Hypothalamus (tissue), 51 donors: ENCODE data around the gene CNEP1R1.

Experiments
- DNase-seq, 51 donors: peaks; one replicate each; lab custom pipeline; 2025; lab: John Stamatoyannopoulos, UW

Gene CNEP1R1

DNA sequence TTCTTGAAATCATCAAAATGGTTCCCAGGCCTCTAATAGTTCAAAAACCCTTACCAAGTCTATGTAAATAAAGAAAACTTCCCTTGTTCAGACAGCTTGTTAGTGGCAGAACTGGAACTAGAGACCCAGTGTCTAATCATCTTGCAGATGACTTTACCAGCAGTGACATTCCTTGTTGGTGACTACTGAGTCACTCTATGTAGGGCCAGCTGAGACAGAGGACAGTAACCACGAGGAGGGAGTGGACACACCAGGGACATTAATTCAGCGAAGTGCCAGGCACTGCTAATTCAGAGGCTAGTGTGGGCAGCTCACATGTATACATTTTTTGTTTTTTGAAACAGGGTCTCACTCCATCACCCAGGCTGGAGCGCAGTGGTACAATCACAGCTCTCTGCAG, 34.6 kb downstream of the CNEP1R1 start:
- DNase-seq, result no peak

DNA sequence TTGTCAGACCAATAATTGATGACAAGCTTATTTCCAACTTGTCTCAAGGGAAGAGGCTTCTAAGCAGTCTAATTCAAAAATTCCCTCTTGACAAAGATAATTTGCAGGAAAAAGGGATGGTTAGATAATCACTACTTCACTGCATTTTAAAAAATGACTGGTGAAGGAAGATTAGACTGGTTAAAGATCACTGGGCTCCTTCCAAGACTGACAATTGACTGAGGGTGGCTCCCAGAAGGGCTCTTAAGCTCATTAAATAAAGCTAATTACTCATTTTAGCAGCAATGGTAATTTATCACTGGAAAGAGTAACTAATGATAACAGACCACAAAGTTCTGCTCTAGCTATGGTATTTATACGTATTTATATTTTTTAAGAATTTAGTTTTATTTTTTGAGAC, 36.3 kb downstream of the CNEP1R1 start:
- no peak for DNase-seq

DNA sequence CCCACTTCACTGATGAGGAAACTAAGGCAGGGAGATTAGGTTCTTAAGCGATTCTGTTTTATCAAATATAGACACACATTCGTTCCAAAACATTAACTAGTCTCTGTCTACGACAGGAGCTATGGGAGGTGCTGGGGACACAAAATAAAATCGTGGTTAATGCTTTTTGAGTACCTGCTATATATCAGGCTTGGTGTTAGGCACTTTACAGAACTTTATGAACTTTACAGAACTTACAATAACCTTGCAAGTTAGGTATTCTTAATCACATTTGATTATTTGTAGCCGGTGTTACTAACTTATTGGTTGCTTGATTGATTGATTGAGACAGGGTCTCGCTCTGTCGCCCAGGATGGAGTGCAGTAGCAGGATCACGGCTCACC, 40.2 kb downstream of the CNEP1R1 start:
- no peak for DNase-seq

DNA sequence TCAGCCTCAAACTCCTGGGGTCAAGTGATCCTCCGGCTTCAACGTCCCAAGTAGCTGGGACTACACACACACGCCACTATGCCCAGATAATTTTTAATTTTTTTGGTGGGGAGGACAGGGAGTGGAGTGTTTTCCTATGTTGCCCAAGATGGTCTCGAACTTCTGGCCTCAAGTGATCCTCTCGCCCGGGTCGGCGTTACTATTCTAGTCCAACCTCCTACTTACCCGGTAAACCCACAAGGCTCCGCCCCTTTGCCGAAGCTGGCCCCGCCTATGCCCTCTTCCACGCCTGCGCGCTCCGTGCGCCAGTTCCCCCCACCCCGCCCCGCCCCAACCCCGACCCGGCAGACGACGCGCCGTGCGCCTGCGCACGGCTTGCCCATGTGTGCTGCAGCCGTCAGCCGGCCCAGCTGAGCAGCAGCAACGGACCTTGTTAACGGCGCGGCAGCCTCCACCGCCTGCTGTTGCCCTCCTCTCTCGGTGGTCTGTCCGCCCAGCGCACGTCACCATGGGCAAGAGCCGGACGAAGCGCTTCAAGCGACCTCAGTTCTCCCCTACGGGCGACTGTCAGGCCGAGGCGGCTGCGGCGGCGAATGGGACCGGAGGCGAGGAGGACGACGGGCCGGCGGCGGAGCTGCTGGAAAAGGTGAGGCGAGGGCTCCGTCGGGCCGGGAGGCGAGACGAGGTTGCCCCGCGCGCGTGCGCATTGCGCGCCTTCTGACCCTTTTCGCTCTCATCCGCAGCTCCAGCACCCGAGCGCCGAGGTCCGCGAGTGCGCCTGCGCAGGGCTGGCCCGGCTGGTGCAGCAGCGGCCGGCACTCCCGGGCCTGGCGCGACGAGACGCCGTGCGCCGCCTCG, 40.8 kb downstream of the CNEP1R1 start, which contains the start of gene HEATR3:
HEATR3 (plus strand) TSS at position 347 of the 858 bp plus-strand sequence; CDS start at position 509, 162 bp downstream.
- DNase-seq, result peak; percentile 63 to 94 (median 87)

DNA sequence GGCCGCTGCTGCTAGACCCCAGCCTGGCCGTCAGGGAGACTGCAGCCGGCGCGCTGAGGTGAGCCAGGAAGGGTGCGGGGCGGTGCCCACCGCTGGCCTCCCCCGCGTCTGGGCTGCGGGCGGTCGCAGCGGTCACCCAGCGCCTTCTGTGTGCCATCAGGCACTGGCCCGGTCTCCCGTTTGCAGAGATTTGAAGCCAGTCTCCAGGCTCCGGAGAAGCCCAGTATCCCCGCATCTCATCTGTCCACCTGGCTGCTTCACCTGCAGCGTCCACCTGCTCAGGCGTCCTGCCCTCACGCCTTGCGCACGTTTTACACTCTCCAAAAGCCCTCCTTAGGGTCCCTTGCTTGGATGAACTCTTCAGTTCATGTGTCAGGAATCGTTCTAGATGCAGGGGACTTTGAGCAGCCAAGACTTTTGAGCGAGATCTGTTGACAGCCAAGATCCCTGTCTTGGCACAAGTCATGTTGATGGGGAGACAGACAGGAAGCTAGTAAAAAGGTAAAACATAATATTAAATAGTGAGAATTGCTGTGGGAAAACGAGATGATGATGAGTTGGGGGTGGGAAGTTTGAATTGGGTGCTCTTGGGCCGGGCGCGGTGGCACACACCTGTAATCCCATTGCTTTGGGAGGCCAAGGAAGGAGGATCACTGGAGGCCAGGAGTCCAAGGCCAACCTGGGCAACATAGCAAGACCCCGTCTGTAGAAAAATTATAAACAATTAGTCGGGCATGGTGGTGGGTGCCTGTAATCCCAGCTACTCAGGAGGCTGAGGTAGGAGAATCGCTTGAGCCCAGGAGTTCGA, 41.7 kb downstream of the CNEP1R1 start:
- peak in 5 of 51 donors; percentile 32 to 61 (median 55) for DNase-seq

DNA sequence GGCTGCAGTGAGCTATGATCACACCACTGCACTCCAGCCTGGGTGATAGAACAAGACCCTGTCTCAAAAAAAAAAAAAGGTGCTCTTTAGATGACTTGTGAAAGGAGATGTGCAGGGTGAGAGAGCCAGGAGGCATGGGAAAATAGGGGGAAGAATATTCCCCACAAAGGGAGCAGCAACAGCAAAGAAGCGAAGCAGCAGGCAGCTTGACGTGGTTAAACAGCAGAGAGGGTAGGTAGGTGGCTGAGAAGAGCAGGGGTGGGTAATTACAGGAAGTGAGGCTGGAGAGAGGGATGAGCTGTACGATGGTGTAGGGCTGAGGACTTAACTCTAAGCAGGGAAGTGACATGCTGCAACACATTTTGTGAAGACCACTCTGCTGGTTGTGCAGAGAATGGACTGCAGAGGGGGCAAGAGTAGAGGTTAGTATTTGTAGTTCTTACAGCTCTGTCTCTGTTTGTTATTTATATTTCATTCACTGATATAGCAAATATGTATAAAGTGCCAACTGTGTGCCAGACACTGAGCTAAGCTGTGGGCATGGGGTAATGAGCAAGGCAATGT, 42.3 kb downstream of the CNEP1R1 start:
- DNase-seq, result peak in 7 of 51 donors; percentile 2 to 27 (median 7)

DNA sequence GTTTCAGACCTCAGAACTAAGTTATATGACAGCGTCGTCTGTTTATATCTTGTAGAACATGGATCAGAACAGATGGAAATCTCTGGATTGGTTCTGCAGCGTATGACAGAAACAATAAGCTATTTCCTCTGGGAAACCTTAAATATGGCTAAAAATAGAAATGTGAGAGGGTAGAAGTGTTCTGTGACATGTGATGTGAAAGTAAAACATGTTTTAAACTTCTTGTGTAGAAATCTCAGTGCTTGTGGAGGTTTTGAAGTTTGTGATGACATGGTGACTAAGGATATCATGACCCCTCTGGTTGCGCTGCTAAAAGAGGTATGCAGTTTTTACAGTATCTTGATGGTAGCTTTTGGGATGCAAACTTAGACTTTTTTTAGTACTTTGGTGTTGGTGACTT, 43.5 kb downstream of the CNEP1R1 start:
- no peak for DNase-seq

DNA sequence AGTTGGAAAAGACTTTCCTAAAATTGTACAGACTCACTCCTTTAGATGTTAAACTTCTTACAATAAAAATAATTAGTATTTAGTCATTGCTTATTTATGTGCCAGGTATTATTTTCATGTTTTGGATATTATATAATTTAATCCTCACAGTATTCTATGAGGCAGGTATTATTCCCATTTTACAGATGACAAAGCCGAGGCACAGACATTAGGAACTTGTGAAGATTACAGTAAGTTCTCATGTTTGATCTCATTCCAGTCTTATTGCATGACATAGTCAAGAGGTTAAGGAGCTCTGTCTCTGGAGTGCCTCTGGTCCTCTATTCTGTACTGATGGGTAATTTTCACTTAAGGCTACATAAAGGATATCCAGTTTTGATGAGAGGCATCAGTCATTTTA, 44.0 kb downstream of the CNEP1R1 start:
- no peak for DNase-seq

DNA sequence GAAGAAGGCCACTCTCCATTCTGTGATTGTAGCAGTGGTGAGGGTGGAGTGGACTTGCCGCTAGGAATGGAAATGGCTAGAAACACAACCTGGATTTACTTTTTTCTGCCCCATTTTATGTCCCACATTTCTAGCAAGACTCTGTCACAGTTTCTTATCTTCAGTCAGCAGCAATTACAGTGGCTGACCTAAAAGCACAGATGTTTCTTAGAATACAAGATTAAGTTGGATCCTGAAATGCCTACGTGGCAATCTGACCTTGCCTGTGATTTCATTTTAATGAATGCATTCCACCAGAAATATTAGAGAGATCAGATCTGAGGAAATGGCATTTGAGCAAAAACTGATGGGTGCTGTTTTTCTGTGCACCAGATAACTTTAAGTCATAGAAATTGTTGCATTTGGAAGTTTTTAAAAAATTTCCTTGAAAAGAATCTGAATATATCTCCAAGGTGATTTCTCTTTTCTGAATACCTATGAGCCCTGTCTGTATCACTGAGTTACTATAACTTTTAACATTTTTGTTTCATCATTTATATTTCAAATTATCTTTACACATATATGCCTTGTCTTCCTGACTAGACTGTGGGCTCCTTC, 46.1 kb downstream of the CNEP1R1 start:
- DNase-seq, result no peak

DNA sequence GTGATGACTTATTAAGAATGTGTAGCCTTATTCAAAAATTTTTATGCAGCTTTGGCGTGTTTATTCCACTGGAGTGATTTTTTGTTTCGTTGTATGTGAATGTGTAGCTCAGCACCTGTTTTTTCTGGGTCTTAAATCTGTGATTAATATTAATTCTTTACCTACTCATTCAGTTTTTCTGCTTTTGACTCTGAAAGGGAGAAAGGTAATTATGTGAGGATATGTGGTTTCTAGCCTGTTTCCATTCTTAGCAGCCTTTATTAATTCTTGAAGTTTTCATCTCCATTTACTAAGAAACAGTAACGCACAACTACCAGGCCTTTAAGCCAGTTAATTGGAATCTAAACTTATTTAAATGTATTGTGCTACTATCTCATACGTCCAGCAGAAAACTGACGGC, 47.7 kb downstream of the CNEP1R1 start:
- DNase-seq, result no peak

DNA sequence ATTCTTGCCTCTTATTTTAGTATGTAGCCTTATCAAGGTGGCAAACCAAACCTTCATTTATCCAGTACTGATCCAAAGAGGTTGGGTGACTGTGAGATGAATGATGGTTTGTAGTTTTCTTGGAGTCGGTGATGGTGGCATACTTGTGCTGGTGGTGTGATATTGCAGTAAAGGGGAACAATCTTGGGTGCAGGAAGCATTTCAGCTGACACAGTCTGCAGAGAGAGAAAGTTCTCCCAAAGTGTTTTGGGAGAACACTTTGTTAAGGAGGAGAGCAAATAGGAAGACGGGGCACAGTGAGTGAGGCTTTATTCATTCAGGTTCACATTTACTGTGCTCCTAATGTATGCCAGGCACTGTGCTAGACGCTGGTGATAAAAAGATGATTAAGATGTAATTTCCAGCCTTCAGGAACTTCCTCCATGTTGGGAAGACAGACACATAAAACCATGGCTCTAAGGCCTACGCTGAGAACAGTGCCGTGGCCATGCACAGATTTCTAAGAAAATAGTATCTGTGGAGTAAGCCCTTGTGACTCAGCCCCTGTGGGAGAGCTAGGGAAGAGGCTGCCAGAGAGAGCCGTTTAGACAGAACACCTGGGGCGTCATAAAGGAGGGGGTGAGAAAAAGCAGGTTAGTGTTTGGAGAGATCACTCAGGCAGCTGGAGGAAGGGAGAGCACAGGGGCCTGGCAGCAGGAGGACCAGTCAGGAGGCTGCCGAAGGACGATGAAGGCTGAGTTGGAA, 54.5 kb downstream of the CNEP1R1 start:
- peak in 2 of 51 donors; percentile 15 to 19 for DNase-seq

DNA sequence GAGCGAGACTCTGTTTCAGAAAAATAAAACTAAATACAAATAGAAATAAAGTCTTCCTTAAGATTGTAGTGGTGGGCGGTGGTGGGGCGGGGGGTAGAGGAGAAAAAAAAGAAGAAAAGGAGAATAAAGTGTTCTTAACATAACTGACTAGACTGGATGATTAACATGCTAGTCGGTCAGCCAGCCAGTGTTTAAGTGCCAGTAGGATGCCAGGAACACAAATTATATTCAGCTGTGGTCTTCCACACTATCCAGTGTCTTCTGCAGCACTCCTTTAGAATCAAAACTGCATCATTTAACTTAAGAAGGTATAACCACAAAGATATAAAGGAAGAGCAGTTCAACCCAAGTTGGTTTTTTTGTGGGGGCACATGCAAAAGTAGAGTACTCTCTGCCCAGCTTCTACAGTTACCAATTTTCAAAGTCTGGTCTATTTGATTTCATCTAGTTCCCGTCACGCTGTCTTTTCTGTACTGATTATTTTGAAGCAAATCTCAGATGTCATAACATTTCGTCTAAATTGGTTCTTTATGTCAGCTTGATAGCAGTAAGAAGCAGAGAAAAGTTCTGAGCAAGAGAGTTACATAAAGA, 56.5 kb downstream of the CNEP1R1 start:
- DNase-seq, result no peak

DNA sequence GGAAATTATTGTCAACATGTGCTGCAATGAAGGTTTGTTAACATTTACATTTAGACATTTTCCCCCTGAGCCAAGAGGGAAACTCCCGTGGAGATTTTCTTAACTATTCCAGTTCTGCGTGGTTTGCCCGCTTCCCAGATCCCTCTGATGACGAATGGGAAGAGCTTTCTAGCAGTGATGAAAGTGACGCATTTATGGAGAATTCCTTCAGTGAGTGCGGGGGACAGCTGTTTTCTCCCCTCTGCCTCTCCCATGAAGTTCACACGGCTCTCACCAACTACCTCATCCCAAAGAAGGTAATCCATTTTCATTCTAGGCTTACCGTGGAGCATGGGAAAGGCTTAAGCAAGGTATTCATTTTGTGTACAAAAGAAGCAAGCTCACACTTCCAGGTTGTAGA, 59.0 kb downstream of the CNEP1R1 start:
- no peak for DNase-seq

DNA sequence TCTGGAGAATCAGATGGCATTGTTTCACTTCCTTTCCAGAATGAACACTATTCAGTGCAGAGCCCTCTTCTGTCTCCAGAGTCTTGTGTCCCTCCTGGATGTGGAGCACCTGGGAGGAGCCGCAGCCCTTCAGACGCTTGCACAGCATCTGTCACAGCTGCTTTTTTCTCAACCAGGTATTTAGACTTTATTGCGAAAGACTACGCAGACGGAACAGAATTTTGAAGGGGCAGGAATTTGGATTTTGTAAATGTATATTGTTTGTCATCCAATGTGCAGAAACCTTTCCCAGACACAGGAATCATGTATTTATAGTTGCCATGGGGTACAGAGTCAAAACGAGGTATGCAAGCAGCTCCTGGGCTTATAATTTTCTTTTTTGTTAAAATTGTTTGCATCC, 61.2 kb downstream of the CNEP1R1 start:
- no peak for DNase-seq
